Nasal cavity respiratory epithelium epithelial cell of viscerocranial mucosa (primary cell): ENCODE results near the gene RBM6. TPM values are rescaled to one million over a fixed set of nuclear protein-coding genes. Genes with fewer than 3 reads are reported as not detected.

Source experiments
- total RNA-seq: library from RNA; depleted of rRNA; stranded (reverse); fragments of >200 nt; gene quantifications from 2 replicates; pipeline ENCODE4 v1.2.3, GENCODE V29; 2014

RBM6 gene, protein sequence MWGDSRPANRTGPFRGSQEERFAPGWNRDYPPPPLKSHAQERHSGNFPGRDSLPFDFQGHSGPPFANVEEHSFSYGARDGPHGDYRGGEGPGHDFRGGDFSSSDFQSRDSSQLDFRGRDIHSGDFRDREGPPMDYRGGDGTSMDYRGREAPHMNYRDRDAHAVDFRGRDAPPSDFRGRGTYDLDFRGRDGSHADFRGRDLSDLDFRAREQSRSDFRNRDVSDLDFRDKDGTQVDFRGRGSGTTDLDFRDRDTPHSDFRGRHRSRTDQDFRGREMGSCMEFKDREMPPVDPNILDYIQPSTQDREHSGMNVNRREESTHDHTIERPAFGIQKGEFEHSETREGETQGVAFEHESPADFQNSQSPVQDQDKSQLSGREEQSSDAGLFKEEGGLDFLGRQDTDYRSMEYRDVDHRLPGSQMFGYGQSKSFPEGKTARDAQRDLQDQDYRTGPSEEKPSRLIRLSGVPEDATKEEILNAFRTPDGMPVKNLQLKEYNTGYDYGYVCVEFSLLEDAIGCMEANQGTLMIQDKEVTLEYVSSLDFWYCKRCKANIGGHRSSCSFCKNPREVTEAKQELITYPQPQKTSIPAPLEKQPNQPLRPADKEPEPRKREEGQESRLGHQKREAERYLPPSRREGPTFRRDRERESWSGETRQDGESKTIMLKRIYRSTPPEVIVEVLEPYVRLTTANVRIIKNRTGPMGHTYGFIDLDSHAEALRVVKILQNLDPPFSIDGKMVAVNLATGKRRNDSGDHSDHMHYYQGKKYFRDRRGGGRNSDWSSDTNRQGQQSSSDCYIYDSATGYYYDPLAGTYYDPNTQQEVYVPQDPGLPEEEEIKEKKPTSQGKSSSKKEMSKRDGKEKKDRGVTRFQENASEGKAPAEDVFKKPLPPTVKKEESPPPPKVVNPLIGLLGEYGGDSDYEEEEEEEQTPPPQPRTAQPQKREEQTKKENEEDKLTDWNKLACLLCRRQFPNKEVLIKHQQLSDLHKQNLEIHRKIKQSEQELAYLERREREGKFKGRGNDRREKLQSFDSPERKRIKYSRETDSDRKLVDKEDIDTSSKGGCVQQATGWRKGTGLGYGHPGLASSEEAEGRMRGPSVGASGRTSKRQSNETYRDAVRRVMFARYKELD
- 40.7 and 55.4 TPM in 2 replicates for total RNA-seq

DNA sequence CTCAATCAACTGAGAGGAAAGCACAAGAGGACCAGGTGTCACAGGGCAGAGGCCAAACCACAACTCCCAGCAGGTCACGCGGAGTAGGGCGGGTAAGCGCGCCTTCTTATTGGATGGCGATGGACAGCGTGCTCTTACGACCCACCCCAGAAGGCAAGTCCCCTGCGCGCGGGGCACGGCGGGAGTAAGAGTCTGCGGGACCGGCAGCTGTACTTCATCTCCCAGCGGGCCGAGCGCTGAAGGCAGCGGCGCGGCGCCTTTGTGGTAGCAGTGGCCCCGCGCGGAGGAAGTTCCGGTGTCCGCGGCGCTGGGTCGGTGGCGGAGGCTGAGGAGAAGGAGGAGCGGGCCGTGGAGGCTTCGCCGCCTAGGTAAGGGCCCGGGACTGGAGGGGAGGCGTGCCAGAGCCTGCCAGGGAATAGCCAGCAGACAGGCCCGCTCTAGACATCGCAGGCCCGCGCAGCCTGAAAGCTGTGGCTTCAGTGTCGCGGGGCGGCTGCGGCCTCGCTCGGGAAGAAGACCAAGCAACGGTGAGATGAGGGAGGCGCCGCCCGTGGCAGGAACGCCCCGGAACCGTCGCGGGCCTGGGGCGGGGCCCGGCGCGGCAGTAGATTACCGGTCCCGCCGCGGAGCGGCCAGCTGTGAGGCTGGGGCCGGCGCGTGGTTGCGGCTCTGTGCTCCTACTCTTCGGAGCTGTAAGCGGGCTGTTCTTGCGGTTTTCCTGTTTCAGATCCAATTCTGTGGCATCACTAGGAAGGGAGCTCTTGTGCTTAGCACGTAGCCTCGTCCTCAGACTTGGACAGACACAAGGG is at the start of gene RBM6:
Gene RBM6, plus strand, starts transcription at position 293 of the 809 bp plus-strand sequence. CDS start 22,492 bp downstream, outside the sequence.

DNA sequence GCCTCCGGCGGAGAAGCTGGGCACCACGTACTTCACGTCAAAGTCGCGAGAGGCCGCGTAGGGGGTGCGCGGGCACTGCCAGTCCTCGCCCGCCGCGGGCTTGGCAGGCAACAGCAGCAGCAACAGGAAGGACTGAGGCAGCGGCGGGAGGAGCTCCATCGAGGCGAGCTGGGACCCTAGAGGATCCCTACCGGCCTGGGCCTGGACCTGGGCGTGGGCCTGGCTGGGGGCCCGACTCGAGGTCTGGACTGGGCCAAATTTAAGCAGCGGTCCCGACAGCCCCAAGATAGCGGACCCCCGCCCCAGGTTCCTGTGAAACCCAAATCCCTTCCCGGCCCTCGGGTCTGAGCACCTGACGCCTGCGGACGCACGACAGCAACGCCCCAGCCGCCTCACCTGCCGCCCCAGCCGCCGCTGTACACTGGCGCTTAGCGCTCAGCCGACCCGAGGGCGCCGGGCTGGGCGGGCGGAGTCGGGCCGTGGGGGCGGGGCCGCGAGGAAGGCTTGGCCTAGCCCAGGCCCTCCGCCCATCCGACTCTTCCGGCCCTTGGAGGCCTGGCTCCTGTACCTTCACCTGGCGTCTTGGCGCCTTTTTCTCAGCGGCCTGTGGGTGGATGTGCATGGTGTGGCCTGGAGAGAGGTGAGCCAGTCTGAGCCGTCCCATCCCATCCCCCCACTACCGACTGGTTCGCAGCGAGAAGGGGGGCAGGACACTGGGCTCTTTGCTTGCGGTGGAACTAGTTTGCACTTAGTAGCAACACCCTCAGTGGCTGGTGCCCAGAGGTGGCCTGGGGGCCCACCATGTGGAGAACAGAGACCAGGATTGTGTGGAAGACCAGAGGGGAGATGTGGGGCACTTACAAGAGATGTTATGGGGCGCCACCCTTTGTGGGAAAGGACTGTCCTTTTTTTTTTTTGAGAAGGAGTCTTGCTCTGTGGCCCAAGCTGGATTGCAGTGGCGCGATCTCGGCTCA is 36.2 kb upstream of the RBM6 start, which contains the start of gene MST1R:
Gene MST1R, minus strand, starts transcription at position 423 of the 974 bp plus-strand sequence. Its CDS starts 264 bp downstream, at position 159.

DNA sequence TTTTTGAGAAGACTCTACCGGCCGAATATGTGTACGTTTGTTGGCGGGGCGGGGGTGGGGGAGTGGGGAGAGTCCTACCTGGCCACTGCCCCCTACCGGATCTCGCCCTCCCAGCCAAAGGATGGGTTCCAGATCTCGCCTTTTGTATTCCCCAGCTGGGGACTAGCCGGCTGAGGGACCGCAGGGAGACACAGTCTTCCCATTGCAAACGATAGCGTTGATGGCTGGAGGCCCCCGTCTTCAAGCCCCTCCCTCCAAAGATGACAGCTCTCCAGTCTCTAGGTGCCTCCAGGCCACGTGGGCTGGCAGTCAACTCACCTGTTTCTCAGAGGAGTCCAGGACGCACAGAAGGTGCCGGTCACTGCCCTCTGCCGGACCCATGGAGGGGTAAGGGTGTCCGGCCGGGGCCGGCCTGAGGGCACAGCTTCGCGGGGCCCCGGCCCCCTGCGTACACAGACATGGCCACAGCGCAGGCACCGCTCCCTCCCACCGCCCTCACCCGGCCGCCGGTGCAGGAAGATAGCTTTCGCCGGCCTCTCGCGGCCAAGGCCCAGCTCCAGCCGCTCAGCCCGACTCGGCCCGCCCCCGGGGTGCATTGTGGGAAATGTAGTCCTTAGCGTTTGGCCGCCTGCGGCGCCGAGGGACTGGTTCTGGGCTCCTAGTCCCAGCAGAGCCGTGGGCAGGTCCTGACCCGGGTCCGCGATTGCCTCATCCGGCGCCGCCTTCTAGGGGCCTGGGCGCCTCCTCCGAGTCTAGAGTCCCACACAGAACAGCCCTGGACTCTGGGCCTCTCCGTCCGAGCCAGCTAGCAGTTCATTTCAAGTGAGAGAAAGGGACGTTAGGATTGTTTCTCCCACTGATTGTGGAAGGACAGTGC is 10.4 kb upstream of the RBM6 start, which contains the start of gene MON1A:
Gene MON1A, minus strand, starts transcription at position 521 of the 877 bp plus-strand sequence. CDS start 16,465 bp downstream, outside the sequence.

DNA sequence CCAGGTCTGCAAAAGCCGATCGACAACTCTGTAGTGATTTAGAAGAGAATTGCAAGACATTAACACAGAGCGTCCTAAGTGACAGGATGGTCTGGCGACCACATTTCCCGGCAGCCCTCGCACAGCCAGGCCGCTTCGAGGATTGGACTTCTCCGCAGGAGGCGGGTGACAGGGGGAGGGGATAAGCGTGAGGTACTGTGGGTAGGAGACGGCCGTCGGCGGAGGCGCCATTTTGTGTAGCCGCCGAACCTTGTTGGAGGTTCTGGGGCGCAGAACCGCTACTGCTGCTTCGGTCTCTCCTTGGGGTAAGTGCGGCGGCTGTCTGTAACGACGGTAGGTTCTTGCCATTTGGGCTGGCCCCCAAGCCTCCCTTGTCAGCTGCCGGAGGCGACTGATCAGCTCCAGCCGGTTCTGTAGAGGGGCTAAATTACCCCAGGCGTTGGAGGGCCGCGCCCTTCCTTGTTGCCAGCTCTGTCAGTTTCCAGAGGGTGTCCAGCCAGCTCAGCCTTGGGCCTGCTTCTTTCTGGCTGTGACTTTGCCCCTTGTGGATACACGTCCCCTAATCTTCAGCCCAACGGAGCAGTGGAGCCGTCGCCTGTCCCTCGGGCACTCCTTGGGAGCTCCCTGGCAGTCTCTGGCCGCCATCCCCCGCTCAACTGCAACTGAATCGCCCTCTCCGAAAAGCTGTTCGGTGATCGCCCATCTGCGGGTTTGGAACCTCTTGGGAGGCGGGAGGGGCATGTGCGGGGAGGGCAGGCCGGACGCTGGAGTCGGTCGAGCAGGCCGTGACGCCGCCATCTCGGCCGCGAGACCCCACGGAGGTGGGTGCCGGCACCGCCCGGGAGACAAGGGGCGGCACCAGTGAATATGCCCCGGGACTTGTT is 149.0 kb downstream of the RBM6 start, which contains the start of gene RBM5:
Gene RBM5, plus strand, starts transcription at position 195 of the 884 bp plus-strand sequence. CDS start 1,516 bp downstream, outside the sequence.

Other genes with a start within 250 kb of the RBM6 start
- gene AMIGO3, start 220.5 kb upstream of the RBM6 start, total RNA-seq = not detected in 2 replicates
- gene GMPPB, start 216.2 kb upstream of the RBM6 start, total RNA-seq = 22.2 and 49.9 TPM in 2 replicates
- 27.3 and 45.8 TPM in 2 replicates for gene IP6K1, start 153.6 kb upstream of the RBM6 start, total RNA-seq
- gene CDHR4, start 140.3 kb upstream of the RBM6 start, total RNA-seq = not detected in 2 replicates
- 8.8 and 15.7 TPM in 2 replicates for gene INKA1, start 136.9 kb upstream of the RBM6 start, total RNA-seq
- gene UBA7, start 126.2 kb upstream of the RBM6 start, total RNA-seq = 0.34 and 15.9 TPM in 2 replicates
- gene TRAIP, start 83.6 kb upstream of the RBM6 start, total RNA-seq = 0.68 and 1.1 TPM in 2 replicates
- gene CAMKV, start 70.2 kb upstream of the RBM6 start, total RNA-seq = not detected in 2 replicates
- 21.9 and 24.4 TPM in 2 replicates for gene MST1R, start 36.3 kb upstream of the RBM6 start, total RNA-seq
- 17.1 TPM in 2 replicates for gene MON1A, start 10.3 kb upstream of the RBM6 start, total RNA-seq
- 103 and 202 TPM in 2 replicates for gene RBM5, start 148.8 kb downstream of the RBM6 start, total RNA-seq
- 37.3 and 205 TPM in 2 replicates for gene SEMA3F, start 215.2 kb downstream of the RBM6 start, total RNA-seq